Activated gamma-delta T cell treated with Interleukin-2 at 50 U/mL for 16 hours (primary cell): ENCODE data around the gene ZBTB45.
"Not testable (repeated sequence)": the region's sequence is repeated elsewhere in the genome, so short reads cannot be mapped to it uniquely, and the experiment has no call there.

ENCODE experiments used
- DNase-seq: peaks from one replicate; pipeline ENCODE4 v3.0.0-alpha.2; 2020

ZBTB45 gene

DNA sequence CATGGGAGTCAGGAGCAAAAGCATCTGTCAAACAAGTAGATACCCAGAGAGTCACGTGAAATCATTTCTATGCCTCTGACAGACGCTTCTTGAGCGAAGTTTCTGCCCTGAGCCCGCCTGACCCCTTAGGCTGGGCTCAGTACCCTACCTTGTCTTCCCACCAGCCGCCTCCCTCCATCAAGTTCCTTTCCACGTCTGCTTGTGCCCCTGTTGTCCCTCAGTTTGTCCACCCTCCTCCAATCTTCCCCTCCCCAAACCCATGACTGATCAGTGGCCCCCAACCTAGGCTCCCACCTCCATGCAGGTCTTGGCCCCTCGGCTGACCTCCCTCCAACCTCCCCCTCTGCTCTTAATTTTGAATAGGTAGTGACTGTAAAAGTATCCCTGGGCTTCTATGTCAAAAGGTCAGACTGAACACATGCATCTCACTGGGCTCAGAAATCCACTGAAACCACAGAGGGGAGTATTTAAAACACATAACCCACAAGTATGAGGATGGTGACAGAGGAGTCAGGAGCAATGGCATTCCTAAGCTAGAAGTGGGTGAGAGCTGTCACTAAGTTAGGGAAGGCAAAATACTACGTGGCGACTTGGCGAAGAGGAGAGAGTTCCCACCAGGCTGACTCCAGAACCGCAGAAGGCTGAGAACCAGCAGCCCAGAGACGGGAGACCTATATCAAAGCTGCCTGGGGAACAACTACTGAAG, 45.2 kb downstream of the ZBTB45 start:
- DNase-seq: no peak

DNA sequence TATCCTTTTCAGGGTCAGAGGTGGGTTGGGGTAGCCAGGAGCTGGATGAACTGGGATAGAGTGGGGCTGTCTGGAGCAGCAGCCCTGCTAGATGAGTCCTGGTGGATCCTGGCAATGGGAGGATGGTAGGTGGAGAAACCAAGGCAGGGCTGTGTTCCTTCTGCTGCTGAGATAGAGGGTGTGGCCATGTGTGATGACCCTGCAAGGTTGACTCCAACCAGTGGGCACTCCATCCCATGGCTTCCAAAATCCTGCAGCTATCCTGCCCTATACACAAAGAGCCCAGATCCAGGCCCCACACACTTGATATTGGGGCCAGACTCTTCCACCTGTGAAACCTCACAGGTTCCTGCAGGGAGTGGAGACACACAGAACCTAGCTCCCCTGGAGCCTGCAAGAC, 45.8 kb downstream of the ZBTB45 start:
- DNase-seq: no peak

GRCh38 chr19:58471736-58472135, 47.9 kb downstream of the ZBTB45 start:
- no peak for DNase-seq

- not testable (repeated sequence) for DNase-seq
These were observed 48.6 kb downstream of the ZBTB45 start for GRCh38 chr19:58470837-58471543.

GRCh38 chr19:58469241-58470013, 50.2 kb downstream of the ZBTB45 start:
- DNase-seq: no peak

GRCh38 chr19:58468216-58468839, 51.3 kb downstream of the ZBTB45 start:
- DNase-seq: no peak

- DNase-seq: peak; percentile 97
These were observed 52.6 kb downstream of the ZBTB45 start, which contains the start of gene ZNF324 for GRCh38 chr19:58466760-58467589. Gene ZNF324, plus strand, starts transcription at chr19:58467080. Its CDS starts 2,106 bp downstream, at chr19:58469186.

- no peak for DNase-seq
These were observed 53.4 kb downstream of the ZBTB45 start for GRCh38 chr19:58466089-58466759.
